ENCODE results near the gene MUC12.
"Not testable (repeated sequence)": the region's sequence is repeated elsewhere in the genome, so short reads cannot be mapped to it uniquely, and the experiment has no call there.

The MUC12 gene

DNA sequence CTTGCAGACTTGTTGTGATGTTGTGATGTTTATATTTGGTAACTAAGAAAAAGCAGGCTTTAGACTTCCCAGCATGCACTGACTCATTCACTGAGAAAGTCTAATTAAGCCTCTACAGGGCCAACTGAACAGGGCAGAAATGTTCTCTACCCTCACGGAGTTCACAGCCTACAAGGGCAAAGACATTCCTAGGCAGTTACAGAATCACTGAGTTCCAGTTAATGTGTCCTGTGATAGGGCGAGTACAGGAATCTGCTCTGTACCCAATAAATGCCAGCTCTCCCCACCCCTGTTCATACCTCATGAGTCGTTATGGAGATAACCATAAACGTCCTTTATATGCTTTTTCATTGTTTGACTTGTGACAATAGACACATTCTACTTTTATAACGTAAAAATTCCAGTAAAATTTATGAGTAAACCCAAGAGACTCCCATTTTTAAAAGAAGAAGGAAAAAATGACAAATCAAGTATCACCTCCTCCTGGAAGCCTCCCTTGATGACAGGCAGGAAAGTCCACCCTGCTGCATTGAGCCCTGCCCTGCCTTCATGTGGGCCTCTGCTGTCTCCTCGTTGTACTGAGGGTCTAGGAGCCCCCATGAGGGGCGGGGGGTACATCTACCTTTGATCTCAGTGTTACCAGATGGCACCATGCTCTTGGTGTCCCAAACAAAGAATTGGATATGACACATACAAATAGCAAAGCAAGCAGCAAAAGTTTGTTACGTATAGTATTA lies 14.3 kb downstream of the MUC12 start:
- TF ChIP-seq, protein P1, sequence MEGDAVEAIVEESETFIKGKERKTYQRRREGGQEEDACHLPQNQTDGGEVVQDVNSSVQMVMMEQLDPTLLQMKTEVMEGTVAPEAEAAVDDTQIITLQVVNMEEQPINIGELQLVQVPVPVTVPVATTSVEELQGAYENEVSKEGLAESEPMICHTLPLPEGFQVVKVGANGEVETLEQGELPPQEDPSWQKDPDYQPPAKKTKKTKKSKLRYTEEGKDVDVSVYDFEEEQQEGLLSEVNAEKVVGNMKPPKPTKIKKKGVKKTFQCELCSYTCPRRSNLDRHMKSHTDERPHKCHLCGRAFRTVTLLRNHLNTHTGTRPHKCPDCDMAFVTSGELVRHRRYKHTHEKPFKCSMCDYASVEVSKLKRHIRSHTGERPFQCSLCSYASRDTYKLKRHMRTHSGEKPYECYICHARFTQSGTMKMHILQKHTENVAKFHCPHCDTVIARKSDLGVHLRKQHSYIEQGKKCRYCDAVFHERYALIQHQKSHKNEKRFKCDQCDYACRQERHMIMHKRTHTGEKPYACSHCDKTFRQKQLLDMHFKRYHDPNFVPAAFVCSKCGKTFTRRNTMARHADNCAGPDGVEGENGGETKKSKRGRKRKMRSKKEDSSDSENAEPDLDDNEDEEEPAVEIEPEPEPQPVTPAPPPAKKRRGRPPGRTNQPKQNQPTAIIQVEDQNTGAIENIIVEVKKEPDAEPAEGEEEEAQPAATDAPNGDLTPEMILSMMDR (IDR thresholded peaks at IDR 0.05), result no peak
- no peak for TF ChIP-seq ZFX (IDR thresholded peaks at IDR 0.05; ENCODE audit: borderline replicate concordance)
- no peak overlapping the region for H3K27ac ChIP-seq

DNA sequence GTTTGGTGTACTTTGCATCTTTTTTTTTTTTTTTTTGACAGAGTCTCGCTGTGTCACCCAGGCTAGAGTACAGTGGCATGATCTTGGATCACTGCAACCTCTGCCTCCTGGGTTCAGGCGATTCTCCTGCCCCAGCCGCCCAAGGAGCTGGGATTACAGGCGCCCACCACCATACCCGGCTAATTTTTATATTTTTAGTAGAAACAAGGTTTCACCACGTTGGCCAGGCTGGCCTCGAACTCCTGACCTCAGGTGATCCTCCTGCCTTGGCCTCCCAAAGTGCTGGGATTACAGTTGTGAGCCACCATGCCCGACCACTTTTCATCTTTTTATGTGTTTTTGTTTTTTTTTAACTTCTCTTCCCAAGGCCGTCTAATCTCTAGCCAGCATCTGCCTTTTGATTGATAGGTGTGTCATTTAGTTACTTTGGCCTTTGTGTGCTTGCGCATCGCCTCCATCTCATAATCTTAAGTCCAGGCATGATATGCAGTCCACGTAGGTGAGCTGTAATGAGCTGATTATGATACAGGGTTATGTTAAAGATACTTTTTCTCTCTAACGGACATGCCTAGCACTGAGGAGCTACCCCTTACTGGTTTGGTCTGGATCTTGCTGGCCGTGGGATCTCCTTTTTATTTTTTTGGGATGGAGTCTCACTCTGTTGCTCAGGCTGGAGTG lies 15.0 kb downstream of the MUC12 start:
- not testable (repeated sequence) for H3K27ac ChIP-seq

DNA sequence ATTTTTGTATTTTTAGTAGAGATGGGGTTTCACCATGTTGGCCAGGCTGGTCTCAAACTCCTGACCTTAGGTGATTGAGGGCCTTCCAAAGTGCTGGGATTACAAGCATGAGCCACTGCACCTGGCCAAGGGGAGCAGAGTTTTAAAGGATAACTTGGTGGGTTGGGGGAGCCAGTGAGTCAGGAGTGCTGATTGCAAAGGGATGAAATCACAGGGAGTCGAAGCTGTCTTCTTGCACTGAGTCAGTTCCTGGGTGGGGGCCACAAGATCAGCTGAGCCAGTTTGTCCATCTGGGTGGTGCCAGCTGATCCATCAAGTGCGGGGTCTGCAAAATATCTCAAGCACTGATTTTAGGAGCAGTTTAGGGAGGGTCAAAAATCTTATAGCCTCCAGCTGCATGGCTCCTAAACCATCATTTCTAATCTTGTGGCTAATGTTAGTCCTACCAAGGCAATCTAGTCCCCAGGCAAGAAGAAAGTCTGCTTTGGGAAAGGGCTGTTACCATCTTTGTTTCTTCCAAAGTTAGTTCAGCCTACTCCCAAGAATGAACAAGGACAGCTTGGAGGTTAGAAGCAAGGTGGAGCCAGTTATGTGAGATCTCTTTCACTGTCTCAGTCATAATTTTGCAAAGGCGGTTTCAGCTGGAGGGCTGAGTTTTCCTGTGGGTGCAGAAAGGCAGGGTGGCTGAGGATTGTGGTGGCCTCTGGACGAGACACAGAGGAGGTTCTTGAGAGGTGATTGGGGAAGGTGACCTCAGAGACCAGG lies 15.8 kb downstream of the MUC12 start:
- H3K27ac ChIP-seq, result not testable (repeated sequence)

DNA sequence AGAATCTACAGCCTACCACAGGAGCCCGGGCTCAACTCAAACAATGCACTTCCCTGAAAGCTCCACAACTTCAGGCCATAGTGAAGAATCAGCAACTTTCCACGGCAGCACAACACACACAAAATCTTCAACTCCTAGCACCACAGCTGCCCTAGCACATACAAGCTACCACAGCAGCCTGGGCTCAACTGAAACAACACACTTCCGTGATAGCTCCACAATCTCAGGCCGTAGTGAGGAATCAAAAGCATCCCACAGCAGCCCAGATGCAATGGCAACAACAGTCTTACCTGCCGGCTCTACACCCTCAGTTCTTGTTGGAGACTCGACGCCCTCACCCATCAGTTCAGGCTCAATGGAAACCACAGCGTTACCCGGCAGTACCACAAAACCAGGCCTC lies 22.3 kb downstream of the MUC12 start:
- TF ChIP-seq, protein P1 (IDR thresholded peaks at IDR 0.05), result no peak
- TF ChIP-seq ZFX (IDR thresholded peaks at IDR 0.05; ENCODE audit: borderline replicate concordance), result no peak
- H3K27ac ChIP-seq, result no peak overlapping the region

DNA sequence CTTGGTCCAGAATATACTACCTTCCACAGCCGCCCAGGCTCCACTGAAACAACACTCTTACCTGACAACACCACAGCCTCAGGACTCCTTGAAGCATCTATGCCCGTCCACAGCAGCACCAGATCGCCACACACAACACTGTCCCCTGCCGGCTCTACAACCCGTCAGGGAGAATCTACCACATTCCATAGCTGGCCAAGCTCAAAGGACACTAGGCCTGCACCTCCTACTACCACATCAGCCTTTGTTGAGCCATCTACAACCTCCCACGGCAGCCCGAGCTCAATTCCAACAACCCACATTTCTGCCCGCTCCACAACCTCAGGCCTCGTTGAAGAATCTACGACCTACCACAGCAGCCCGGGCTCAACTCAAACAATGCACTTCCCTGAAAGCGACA lies 22.9 kb downstream of the MUC12 start:
- H3K27ac ChIP-seq, result not testable (repeated sequence)

DNA sequence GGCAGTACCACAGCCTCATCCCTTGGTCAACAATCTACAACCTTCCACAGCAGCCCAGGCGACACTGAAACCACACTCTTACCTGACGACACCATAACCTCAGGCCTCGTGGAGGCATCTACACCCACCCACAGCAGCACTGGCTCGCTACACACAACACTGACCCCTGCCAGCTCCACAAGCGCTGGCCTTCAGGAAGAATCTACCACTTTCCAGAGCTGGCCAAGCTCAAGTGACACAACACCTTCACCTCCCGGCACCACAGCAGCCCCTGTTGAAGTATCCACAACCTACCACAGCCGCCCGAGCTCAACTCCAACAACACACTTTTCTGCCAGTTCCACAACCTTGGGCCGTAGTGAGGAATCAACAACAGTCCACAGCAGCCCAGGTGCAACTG lies 25.3 kb downstream of the MUC12 start:
- H3K27ac ChIP-seq, result not testable (repeated sequence)

DNA sequence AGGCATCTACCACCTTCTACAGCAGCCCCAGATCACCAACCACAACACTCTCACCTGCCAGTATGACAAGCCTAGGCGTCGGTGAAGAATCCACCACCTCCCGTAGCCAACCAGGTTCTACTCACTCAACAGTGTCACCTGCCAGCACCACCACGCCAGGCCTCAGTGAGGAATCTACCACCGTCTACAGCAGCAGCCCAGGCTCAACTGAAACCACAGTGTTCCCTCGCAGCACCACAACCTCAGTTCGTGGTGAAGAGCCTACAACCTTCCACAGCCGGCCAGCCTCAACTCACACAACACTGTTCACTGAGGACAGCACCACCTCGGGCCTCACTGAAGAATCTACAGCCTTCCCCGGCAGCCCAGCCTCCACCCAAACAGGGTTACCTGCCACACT lies 29.2 kb downstream of the MUC12 start:
- not testable (repeated sequence) for H3K27ac ChIP-seq

DNA sequence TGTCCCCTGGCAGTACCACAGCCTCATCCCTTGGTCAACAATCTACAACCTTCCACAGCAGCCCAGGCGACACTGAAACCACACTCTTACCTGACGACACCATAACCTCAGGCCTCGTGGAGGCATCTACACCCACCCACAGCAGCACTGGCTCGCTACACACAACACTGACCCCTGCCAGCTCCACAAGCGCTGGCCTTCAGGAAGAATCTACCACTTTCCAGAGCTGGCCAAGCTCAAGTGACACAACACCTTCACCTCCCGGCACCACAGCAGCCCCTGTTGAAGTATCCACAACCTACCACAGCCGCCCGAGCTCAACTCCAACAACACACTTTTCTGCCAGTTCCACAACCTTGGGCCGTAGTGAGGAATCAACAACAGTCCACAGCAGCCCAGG lies 30.0 kb downstream of the MUC12 start:
- H3K27ac ChIP-seq, result not testable (repeated sequence)

DNA sequence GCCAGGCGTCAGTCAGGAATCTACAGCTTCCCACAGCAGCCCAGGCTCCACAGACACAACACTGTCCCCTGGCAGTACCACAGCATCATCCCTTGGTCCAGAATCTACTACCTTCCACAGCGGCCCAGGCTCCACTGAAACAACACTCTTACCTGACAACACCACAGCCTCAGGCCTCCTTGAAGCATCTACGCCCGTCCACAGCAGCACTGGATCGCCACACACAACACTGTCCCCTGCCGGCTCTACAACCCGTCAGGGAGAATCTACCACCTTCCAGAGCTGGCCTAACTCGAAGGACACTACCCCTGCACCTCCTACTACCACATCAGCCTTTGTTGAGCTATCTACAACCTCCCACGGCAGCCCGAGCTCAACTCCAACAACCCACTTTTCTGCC lies 30.7 kb downstream of the MUC12 start:
- not testable (repeated sequence) for H3K27ac ChIP-seq

DNA sequence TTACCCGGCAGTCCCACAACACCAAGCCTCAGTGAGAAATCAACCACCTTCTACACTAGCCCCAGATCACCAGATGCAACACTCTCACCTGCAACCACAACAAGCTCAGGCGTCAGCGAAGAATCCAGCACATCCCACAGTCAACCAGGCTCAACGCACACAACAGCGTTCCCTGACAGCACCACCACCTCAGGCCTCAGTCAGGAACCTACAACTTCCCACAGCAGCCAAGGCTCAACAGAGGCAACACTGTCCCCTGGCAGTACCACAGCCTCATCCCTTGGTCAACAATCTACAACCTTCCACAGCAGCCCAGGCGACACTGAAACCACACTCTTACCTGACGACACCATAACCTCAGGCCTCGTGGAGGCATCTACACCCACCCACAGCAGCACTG lies 33.0 kb downstream of the MUC12 start:
- not testable (repeated sequence) for H3K27ac ChIP-seq

DNA sequence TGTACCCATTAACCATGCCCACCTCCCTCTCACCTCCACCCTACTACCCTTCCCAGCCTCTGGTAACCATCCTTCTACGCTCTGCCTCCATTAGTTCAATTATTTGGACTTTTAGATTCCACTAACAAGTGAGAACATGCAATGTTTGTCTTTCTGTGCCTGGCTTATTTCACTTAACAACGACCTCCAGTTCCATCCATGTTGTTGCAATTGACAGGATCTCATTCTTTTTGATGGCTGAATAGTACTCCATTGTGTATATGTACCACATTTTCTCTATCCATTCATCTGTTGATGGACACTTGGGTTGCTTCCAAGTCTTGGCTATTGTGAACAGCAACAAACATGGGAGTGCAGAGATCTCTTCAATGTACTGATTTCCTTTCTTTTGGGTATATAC lies 38.0 kb downstream of the MUC12 start:
- H3K27ac ChIP-seq, result not testable (repeated sequence)

DNA sequence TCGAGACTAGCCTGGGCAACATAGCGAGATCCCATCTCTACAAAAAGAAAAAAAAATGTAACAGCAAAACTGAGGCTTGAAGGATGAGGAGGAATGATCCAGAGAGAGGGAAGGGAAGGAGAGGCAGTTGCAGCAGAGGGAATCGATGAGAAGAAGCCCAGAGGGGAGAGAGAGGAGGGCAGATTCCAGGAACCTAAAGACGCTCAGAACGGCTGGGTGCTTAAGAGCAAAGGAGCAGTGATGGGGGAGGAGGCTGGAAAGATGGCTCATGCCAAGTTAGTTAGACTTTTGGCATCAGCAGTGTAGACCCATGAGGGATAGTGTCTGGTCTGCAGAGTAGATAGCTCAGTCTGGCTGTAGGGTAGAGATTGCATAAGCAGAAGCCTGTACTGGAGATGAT lies 40.3 kb downstream of the MUC12 start:
- H3K27ac ChIP-seq, result no peak overlapping the region
- TF ChIP-seq ZFX (IDR thresholded peaks at IDR 0.05; ENCODE audit: borderline replicate concordance), result no peak
- TF ChIP-seq, protein P1 (IDR thresholded peaks at IDR 0.05), result no peak

Measured in 22Rv1 (cell line).